ENCODE data around the gene MMGT1.

The MMGT1 gene

DNA sequence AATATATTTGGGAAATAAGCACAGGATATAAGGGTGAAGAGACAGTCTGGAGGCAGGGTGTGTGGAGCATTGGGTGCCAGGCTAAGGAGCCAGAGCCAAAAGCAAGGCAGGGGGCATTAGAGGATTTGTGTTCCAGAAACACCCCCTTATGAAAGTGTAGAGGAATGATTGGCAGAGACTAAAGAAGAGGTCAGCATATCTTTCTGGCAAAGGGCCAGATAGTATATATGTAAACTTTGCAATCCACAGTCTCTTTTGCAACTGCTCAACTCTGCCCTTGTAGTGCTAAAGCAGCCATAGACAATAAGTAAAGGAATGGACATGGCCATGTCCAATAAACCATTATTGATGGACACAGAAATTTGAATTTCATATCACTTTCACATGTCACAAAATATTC, 7.9 kb upstream of the MMGT1 start:
- H3K9me3 ChIP-seq (replicated peaks; ENCODE audit: insufficient read depth, low read length): no peaks in the 10 kb centered on the region
- no peaks in the 10 kb centered on the region for H3K36me3 ChIP-seq (replicated peaks; ENCODE audit: insufficient read depth, low read length)
- H2AFZ ChIP-seq (ENCODE audit: low read length): no peak overlapping the region
- H3K9ac ChIP-seq (ENCODE audit: low read length): no peak overlapping the region
- H3K9me2 ChIP-seq (replicated peaks; ENCODE audit: insufficient read depth, low read length): no peaks in the 10 kb centered on the region
- no peaks in the 10 kb centered on the region for H4K20me1 ChIP-seq (ENCODE audit: insufficient read depth, low read length)
- H3K4me2 ChIP-seq (ENCODE audit: low read depth, low read length): no peak overlapping the region
- no peaks in the 10 kb centered on the region for H3F3A ChIP-seq (ENCODE audit: insufficient read depth, low read length)
- H3K27me3 ChIP-seq (replicated peaks; ENCODE audit: insufficient read depth, low read length): no peaks in the 10 kb centered on the region
- H3K4me3 ChIP-seq (ENCODE audit: low read length): no peak overlapping the region
- peaks cover 8% of the 10 kb centered on the region for H3K79me2 ChIP-seq (ENCODE audit: low read length)
- no peak for DNase-seq
- TF ChIP-seq CTCF (IDR thresholded peaks at IDR 0.05; ENCODE audit: low read length) (no peak), EZH2 (optimal IDR thresholded peaks at IDR 0.05; ENCODE audit: low read depth, low read length) (no peak)
- 0 out of 2 replicates have a peak, but pooled peaks cover 4% of the 10 kb centered on the region for H3K4me1 ChIP-seq (ENCODE audit: low read length)
- no peak overlapping the region for H3K27ac ChIP-seq (ENCODE audit: low read length)

- H3K79me2 ChIP-seq (ENCODE audit: low read length): peaks cover 4% of the 10 kb centered on the region
- no peak overlapping the region for H3K4me2 ChIP-seq (ENCODE audit: low read depth, low read length)
- TF ChIP-seq CTCF (IDR thresholded peaks at IDR 0.05; ENCODE audit: low read length) (no peak), EZH2 (optimal IDR thresholded peaks at IDR 0.05; ENCODE audit: low read depth, low read length) (no peak), EZH2phosphoT487 (IDR thresholded peaks at IDR 0.05; ENCODE audit: low read length) (no peak)
- 0 out of 2 replicates have a peak, but pooled peaks cover 4% of the 10 kb centered on the region for H3K4me1 ChIP-seq (ENCODE audit: low read length)
- no peak overlapping the region for H2AFZ ChIP-seq (ENCODE audit: low read length)
- no peaks in the 10 kb centered on the region for H4K20me1 ChIP-seq (ENCODE audit: insufficient read depth, low read length)
- no peak for DNase-seq
- H3K9me3 ChIP-seq (replicated peaks; ENCODE audit: insufficient read depth, low read length): no peaks in the 10 kb centered on the region
- no peak overlapping the region for H3K4me3 ChIP-seq (ENCODE audit: low read length)
- H3K36me3 ChIP-seq (replicated peaks; ENCODE audit: insufficient read depth, low read length): no peaks in the 10 kb centered on the region
- no peaks in the 10 kb centered on the region for H3K27me3 ChIP-seq (replicated peaks; ENCODE audit: insufficient read depth, low read length)
- no peak overlapping the region for H3K27ac ChIP-seq (ENCODE audit: low read length)
- H3K9ac ChIP-seq (ENCODE audit: low read length): no peak overlapping the region
- no peaks in the 10 kb centered on the region for H3F3A ChIP-seq (ENCODE audit: insufficient read depth, low read length)
- H3K9me2 ChIP-seq (replicated peaks; ENCODE audit: insufficient read depth, low read length): no peaks in the 10 kb centered on the region
Measured at GRCh38 chrX:135981010-135981409, 7.2 kb upstream of the MMGT1 start.

DNA sequence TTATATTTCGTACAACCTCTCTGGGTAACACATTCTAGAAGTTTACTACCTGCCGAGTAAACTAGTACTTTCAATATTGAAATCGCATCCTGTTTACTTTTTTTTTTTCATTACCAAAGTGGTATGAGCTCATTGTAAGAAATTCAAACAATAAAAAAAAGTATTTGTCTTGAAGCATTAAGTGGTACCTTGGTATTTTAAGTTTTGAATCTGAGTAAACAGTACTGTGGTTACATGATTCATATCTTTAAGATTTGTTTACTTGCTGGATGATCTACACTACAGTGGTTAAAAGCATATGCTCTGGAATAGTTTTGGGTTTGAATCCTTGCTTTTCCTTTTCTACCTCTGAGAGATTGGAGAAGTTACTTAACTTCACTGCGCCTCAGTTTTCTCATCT, 3.8 kb upstream of the MMGT1 start:
- Histone ChIP-seq H4K20me1 (ENCODE audit: insufficient read depth, low read length) (no peaks in the 10 kb centered on the region), H3K27me3 (replicated peaks; ENCODE audit: insufficient read depth, low read length) (no peaks in the 10 kb centered on the region), H3K9me3 (replicated peaks; ENCODE audit: insufficient read depth, low read length) (no peaks in the 10 kb centered on the region), H3K4me1 (ENCODE audit: low read length) (no peaks in the 10 kb centered on the region), H2AFZ (ENCODE audit: low read length) (no peak overlapping the region), H3K36me3 (replicated peaks; ENCODE audit: insufficient read depth, low read length) (no peaks in the 10 kb centered on the region), H3K27ac (ENCODE audit: low read length) (no peak overlapping the region), H3K4me2 (ENCODE audit: low read depth, low read length) (no peak overlapping the region), H3K4me3 (ENCODE audit: low read length) (no peak overlapping the region), H3K9ac (ENCODE audit: low read length) (no peak overlapping the region), H3F3A (ENCODE audit: insufficient read depth, low read length) (no peaks in the 10 kb centered on the region), H3K79me2 (ENCODE audit: low read length) (peaks cover 9% of the 10 kb centered on the region), H3K9me2 (replicated peaks; ENCODE audit: insufficient read depth, low read length) (no peaks in the 10 kb centered on the region)
- DNase-seq: no peak
- TF ChIP-seq CTCF (IDR thresholded peaks at IDR 0.05; ENCODE audit: low read length) (no peak), EZH2 (optimal IDR thresholded peaks at IDR 0.05; ENCODE audit: low read depth, low read length) (no peak), EZH2phosphoT487 (IDR thresholded peaks at IDR 0.05; ENCODE audit: low read length) (no peak)
